Measurements from ENCODE around the gene SEC14L2.
"Not testable (repeated sequence)": the region's sequence is repeated elsewhere in the genome, so short reads cannot be mapped to it uniquely, and the experiment has no call there.

The SEC14L2 gene

GRCh38 chr22:30427871-30428270, 31.1 kb downstream of the SEC14L2 start:
- DNase-seq = no peak

GRCh38 chr22:30429887-30430286, 33.1 kb downstream of the SEC14L2 start:
- DNase-seq = no peak

GRCh38 chr22:30430933-30431332, 34.1 kb downstream of the SEC14L2 start:
- DNase-seq = no peak

- no peak for DNase-seq
Measured at GRCh38 chr22:30432096-30432495, 35.3 kb downstream of the SEC14L2 start.

GRCh38 chr22:30432520-30432919, 35.7 kb downstream of the SEC14L2 start:
- DNase-seq = no peak

- DNase-seq = no peak
Measured at GRCh38 chr22:30433227-30433626, 36.4 kb downstream of the SEC14L2 start.

GRCh38 chr22:30433773-30434172, 37.0 kb downstream of the SEC14L2 start:
- DNase-seq = no peak

- DNase-seq = no peak
Measured at GRCh38 chr22:30434843-30435242, 38.0 kb downstream of the SEC14L2 start.

- no peak for DNase-seq
Measured at GRCh38 chr22:30435674-30436126, 38.9 kb downstream of the SEC14L2 start.

GRCh38 chr22:30436196-30436595, 39.4 kb downstream of the SEC14L2 start:
- no peak for DNase-seq

GRCh38 chr22:30438559-30438958, 41.7 kb downstream of the SEC14L2 start:
- no peak for DNase-seq

GRCh38 chr22:30439226-30439625, 42.4 kb downstream of the SEC14L2 start:
- no peak for DNase-seq

GRCh38 chr22:30439836-30440235, 43.0 kb downstream of the SEC14L2 start:
- DNase-seq = no peak

- DNase-seq = no peak
Measured at GRCh38 chr22:30441088-30441487, 44.3 kb downstream of the SEC14L2 start.

GRCh38 chr22:30444632-30445437, 48.0 kb downstream of the SEC14L2 start:
- peak; percentile 62 to 78 (median 74) for DNase-seq

- peak in 2 of 4 experiments; percentile 28 to 46 for DNase-seq
Measured at GRCh38 chr22:30445438-30446145, 48.8 kb downstream of the SEC14L2 start.

GRCh38 chr22:30447656-30448055, 50.8 kb downstream of the SEC14L2 start:
- no peak for DNase-seq

- not testable (repeated sequence) for DNase-seq
Measured at GRCh38 chr22:30451488-30451887, 54.7 kb downstream of the SEC14L2 start.

- no peak for DNase-seq
Measured at GRCh38 chr22:30452861-30453260, 56.0 kb downstream of the SEC14L2 start.

- peak; percentile 22 to 53 (median 40) for DNase-seq
Measured at GRCh38 chr22:30453731-30454510, 57.1 kb downstream of the SEC14L2 start.

GRCh38 chr22:30455075-30455840, 58.4 kb downstream of the SEC14L2 start:
- DNase-seq = no peak

GRCh38 chr22:30457981-30458380, 61.2 kb downstream of the SEC14L2 start:
- DNase-seq = peak; percentile 53 to 80 (median 68)

Measured in suppressor macrophage (primary cell).